IMR-90 (cell line): Measurements from ENCODE around the gene PPM1H. TPM values are rescaled to one million over a fixed set of nuclear protein-coding genes. Genes with fewer than 3 reads are reported as not detected.
A peak's percentile ranks its signal among the peaks of the same experiment; 100 is the strongest.

Source experiments
- ATAC-seq: fragments of 200-7000 bp; cut with Tn5 transposase; 2 replicates; pipeline ENCODE4 v1.9.1; 2020; ENCODE audit warnings: low read depth, mild to moderate bottlenecking, moderate library complexity
- BruUV-seq: library from RNA; stranded (reverse); fragments of 400-500 nt; replicated peaks from 2 replicates; lab custom pipeline; 2021; lab: Mats Ljungman, UMichigan
- CTCF ChIA-PET: fragments of 300-600 bp; formaldehyde crosslinking; extraction: SDS; loops from one replicate; lab custom pipeline; 2021; ENCODE audit warnings: antibody characterized with exemption; lab: Yijun Ruan, JAX
- POLR2A ChIA-PET: fragments of 300-600 bp; sonication (Branson Sonifier 250); formaldehyde crosslinking; loops from one replicate; lab custom pipeline; 2022; ENCODE audit warnings: antibody characterized with exemption; ENCODE audit not compliant: unreplicated experiment; lab: Charles Lee
- DNase-seq: peaks from one replicate; pipeline ENCODE4 v3.0.0; 2013
- H2AFZ ChIP-seq: replicated peaks from 2 replicates; pipeline ENCODE3; 2013; ENCODE audit warnings: low read length, mild to moderate bottlenecking; ENCODE audit not compliant: poor library complexity
- H2AK5ac ChIP-seq: 2 replicates; pipeline ENCODE4 v1.6.1; 2013; ENCODE audit warnings: low read depth, low read length, inconsistent platforms
- H2AK9ac ChIP-seq: replicated peaks from 2 replicates; pipeline ENCODE3; 2013; ENCODE audit warnings: mild to moderate bottlenecking, low read depth, low read length, moderate library complexity; ENCODE audit not compliant: poor library complexity
- H2BK120ac ChIP-seq: 2 replicates; pipeline ENCODE4 v1.6.1; 2013; ENCODE audit warnings: low read depth, low read length, inconsistent platforms
- H2BK15ac ChIP-seq: 3 replicates; pipeline ENCODE4 v1.6.1; 2013; ENCODE audit warnings: low read depth, low read length, inconsistent platforms
- H2BK20ac ChIP-seq: 2 replicates; pipeline ENCODE4 v1.6.1; 2013; ENCODE audit warnings: low read depth, mild to moderate bottlenecking, inconsistent platforms, low read length, moderate library complexity
- H2BK5ac ChIP-seq: 2 replicates; pipeline ENCODE4 v1.6.1; 2013; ENCODE audit warnings: mild to moderate bottlenecking, low read depth, low read length, inconsistent platforms; ENCODE audit not compliant: poor library complexity, severe bottlenecking
- H3K14ac ChIP-seq: replicated peaks from 2 replicates; pipeline ENCODE4 v1.6.1; 2013; ENCODE audit warnings: low read depth, low read length, inconsistent platforms
- H3K18ac ChIP-seq: 2 replicates; pipeline ENCODE4 v1.6.1; 2013; ENCODE audit warnings: low read depth, low read length, control low read depth
- H3K23ac ChIP-seq: 2 replicates; pipeline ENCODE4 v1.6.1; 2013; ENCODE audit warnings: low read depth, low read length, inconsistent platforms
- H3K27ac ChIP-seq: 2 replicates; pipeline ENCODE4 v1.5.1; 2013; ENCODE audit warnings: mild to moderate bottlenecking, control low read depth, low read length; ENCODE audit not compliant: insufficient read depth
- H3K27me3 ChIP-seq: 2 replicates; pipeline ENCODE4 v1.6.1; 2013; ENCODE audit warnings: low read length; ENCODE audit not compliant: control insufficient read depth, insufficient read depth
- H3K36me3 ChIP-seq: 2 replicates; pipeline ENCODE4 v1.6.1; 2013; ENCODE audit warnings: low read length, mixed read lengths; ENCODE audit not compliant: control insufficient read depth, insufficient read depth
- H3K4ac ChIP-seq: 2 replicates; pipeline ENCODE4 v1.6.1; 2013; ENCODE audit warnings: low read depth, low read length, inconsistent platforms
- H3K4me1 ChIP-seq: 2 replicates; pipeline ENCODE4 v1.6.1; 2013; ENCODE audit warnings: low read length, mixed read lengths; ENCODE audit not compliant: control insufficient read depth, insufficient read depth
- H3K4me2 ChIP-seq: 2 replicates; pipeline ENCODE4 v1.6.1; 2013; ENCODE audit warnings: low read depth, mild to moderate bottlenecking, control low read depth, low read length, moderate library complexity
- H3K4me3 ChIP-seq: 2 replicates; pipeline ENCODE4 v1.5.1; 2013; ENCODE audit warnings: low read depth, mild to moderate bottlenecking, control low read depth, low read length, moderate library complexity; ENCODE audit not compliant: insufficient read depth
- H3K56ac ChIP-seq: 2 replicates; pipeline ENCODE4 v1.6.1; 2013; ENCODE audit warnings: low read length, inconsistent platforms; ENCODE audit not compliant: insufficient read depth; ENCODE audit errors: extremely low read depth
- H3K79me1 ChIP-seq, 2 experiments: 2 replicates each; pipeline ENCODE4 v1.6.1; 2013; ENCODE audit warnings: low read length in 2 of 2, inconsistent platforms in 1 of 2, low read depth in 1 of 2
- H3K9ac ChIP-seq: 2 replicates; pipeline ENCODE4 v1.6.1; 2013; ENCODE audit warnings: low read depth, low read length, control low read depth
- H3K9me1 ChIP-seq: 2 replicates; pipeline ENCODE4 v1.6.1; 2013; ENCODE audit warnings: low read length, inconsistent platforms; ENCODE audit not compliant: insufficient read depth
- H3K9me3 ChIP-seq: 2 replicates; pipeline ENCODE4 v1.6.1; 2013; ENCODE audit warnings: low read length; ENCODE audit not compliant: control insufficient read depth, insufficient read depth
- H4K20me1 ChIP-seq: 2 replicates; pipeline ENCODE4 v1.6.1; 2013; ENCODE audit warnings: low read length, inconsistent platforms; ENCODE audit not compliant: insufficient read depth
- H4K5ac ChIP-seq: 2 replicates; pipeline ENCODE4 v1.6.1; 2013; ENCODE audit warnings: mild to moderate bottlenecking, low read depth, low read length, control low read depth
- H4K8ac ChIP-seq, 2 experiments: 2 replicates each; pipeline ENCODE4 v1.6.1; 2013; ENCODE audit warnings: low read depth in 2 of 2, low read length in 2 of 2, control low read depth in 1 of 2, inconsistent platforms in 1 of 2
- H4K91ac ChIP-seq: 2 replicates; pipeline ENCODE4 v1.6.1; 2013; ENCODE audit warnings: low read depth, low read length, inconsistent platforms; ENCODE audit not compliant: insufficient read depth
- BHLHE40 ChIP-seq: fragments of 150-350 bp; IDR thresholded peaks from 2 replicates; pipeline ENCODE4 v1.6.1; 2016; ENCODE audit warnings: mild to moderate bottlenecking, low read depth, low read length
- CEBPB ChIP-seq: IDR thresholded peaks from 2 replicates; pipeline ENCODE4 v1.6.1; 2012; ENCODE audit warnings: low read depth, low read length, improper control_type of control experiment
- CHD1 ChIP-seq: IDR thresholded peaks from 2 replicates; pipeline ENCODE4 v1.6.1; 2012; ENCODE audit warnings: low read depth, low read length, improper control_type of control experiment
- FOS ChIP-seq: fragments of 150-350 bp; IDR thresholded peaks from 2 replicates; pipeline ENCODE4 v1.6.1; 2016; ENCODE audit warnings: low read depth, low read length
- MAFK ChIP-seq: IDR thresholded peaks from 2 replicates; pipeline ENCODE4 v1.6.1; 2012; ENCODE audit warnings: low read depth, low read length, improper control_type of control experiment
- MAZ ChIP-seq: IDR thresholded peaks from 2 replicates; pipeline ENCODE4 v1.6.1; 2012; ENCODE audit warnings: low read depth, mild to moderate bottlenecking, low read length, improper control_type of control experiment, moderate library complexity, borderline replicate concordance
- MXI1 ChIP-seq: IDR thresholded peaks from 2 replicates; pipeline ENCODE4 v1.6.1; 2012; ENCODE audit warnings: low read depth, mild to moderate bottlenecking, low read length, moderate library complexity, borderline replicate concordance
- NFE2L2 ChIP-seq: fragments of 150-350 bp; IDR thresholded peaks from 2 replicates; pipeline ENCODE4 v1.6.1; 2016; ENCODE audit warnings: low read depth, mild to moderate bottlenecking, low read length
- POLR2A ChIP-seq: IDR thresholded peaks from 2 replicates; pipeline ENCODE4 v1.6.1; 2012; ENCODE audit warnings: mild to moderate bottlenecking, low read depth, low read length
- RAD21 ChIP-seq: IDR thresholded peaks from 2 replicates; pipeline ENCODE4 v1.6.1; 2012; ENCODE audit warnings: low read length, improper control_type of control experiment
- RCOR1 ChIP-seq: IDR thresholded peaks from 2 replicates; pipeline ENCODE4 v1.6.1; 2012; ENCODE audit warnings: mild to moderate bottlenecking, low read length, improper control_type of control experiment; ENCODE audit not compliant: insufficient replicate concordance
- RFX5 ChIP-seq: IDR thresholded peaks from 2 replicates; pipeline ENCODE4 v1.8.0; 2012; ENCODE audit warnings: low read depth, mild to moderate bottlenecking, low read length, moderate library complexity
- SMC3 ChIP-seq: fragments of 150-350 bp; IDR thresholded peaks from 2 replicates; pipeline ENCODE4 v1.6.1; 2016; ENCODE audit warnings: low read depth, mild to moderate bottlenecking, antibody characterized with exemption, low read length, moderate library complexity
- WGBS, 2 experiments: methylation state at CpG; one replicate each; pipeline versions ENCODE4 v1.1.5 to v1.1.7; 2013; ENCODE audit warnings: missing lambda C conversion rate in 2 of 2; ENCODE audit not compliant: insufficient read length in 1 of 2; ENCODE audit errors: extremely low coverage in 2 of 2; 5-methylcytosine and 5-hydroxymethylcytosine counted together
- dilution Hi-C: fragments of 300-500 bp; cut with HindIII; formaldehyde crosslinking; loops from one replicate; pipeline ENCODE4 v1.14.3; 2018; ENCODE audit warnings: low sequenced_read_pairs; ENCODE audit not compliant: unreplicated experiment
- in situ Hi-C: fragments of 300-500 bp; cut with MboI; formaldehyde crosslinking; loops from 3 replicates; pipeline ENCODE4 v1.14.3; 2019; ENCODE audit warnings: low sequenced_read_pairs, inconsistent platforms, mixed read lengths
- intact Hi-C: fragments of 100-400 bp; cut with micrococcal nuclease; formaldehyde crosslinking; loops from 2 replicates; pipeline ENCODE4 v1.10.0; 2022
- polyA plus RNA-seq, 3 experiments: library from polyadenylated mRNA; depleted of rRNA; stranded (reverse); fragments of >200 nt; gene quantifications; 2 replicates each; pipeline ENCODE4 v1.2.3, GENCODE V29; 2012; ENCODE audit warnings: low replicate concordance in 1 of 3
- total RNA-seq: library from RNA; depleted of rRNA; stranded (reverse); fragments of >200 nt; gene quantifications from 2 replicates; pipeline ENCODE4 v1.2.3, GENCODE V29; 2012
- TF ChIP-seq, protein P1 (sequence below): fragments of 150-350 bp; IDR thresholded peaks from 2 replicates; pipeline ENCODE4 v1.6.1; 2017; ENCODE audit warnings: mild to moderate bottlenecking, antibody characterized with exemption, low read length, low read depth
- TF ChIP-seq, protein P2 (sequence below): fragments of 150-350 bp; IDR thresholded peaks from 2 replicates; pipeline ENCODE4 v1.6.1; 2016; ENCODE audit warnings: low read depth, mild to moderate bottlenecking, low read length, moderate library complexity, borderline replicate concordance
- TF ChIP-seq, protein P3 (sequence below): conservative IDR thresholded peaks from 2 replicates; pipeline ENCODE4 v1.5.1; 2012; ENCODE audit warnings: mild to moderate bottlenecking, low read depth, low read length, improper control_type of control experiment

The PPM1H gene
- total and polyA plus RNA-seq, 2 of the 4 experiments (the other 2 are of a cell fraction) = 0.14 to 0.18 TPM

DNA sequence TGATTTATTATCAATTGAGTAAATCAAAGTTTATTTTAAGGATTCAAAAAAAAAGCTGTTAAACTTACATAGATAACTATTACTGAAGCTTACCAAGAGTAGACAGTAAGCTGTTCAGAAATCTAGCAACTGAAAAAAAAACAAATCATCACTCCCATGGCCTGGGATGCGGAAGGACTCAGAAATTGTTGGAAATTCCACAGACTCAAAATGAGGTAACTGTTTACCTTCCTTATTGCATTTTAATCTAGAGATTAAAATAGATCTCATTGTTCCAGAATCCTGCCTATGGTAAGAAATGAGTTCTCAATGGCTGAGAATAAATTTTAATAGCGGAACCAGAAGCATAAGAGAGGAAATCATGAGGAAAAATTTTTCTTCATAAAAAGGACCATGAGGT is 87.2 kb downstream of the PPM1H start:
- WGBS, 2 experiments = no CpG with 5 or more reads among the region's 2 CpGs
- no peak overlapping the region for H3K18ac ChIP-seq
- ATAC-seq (no peak), DNase-seq (no peak)
- no peak overlapping the region for H4K8ac ChIP-seq
- no peak overlapping the region for H2AK5ac ChIP-seq
- no peak overlapping the region for H3K23ac ChIP-seq
- H4K20me1 ChIP-seq = no peaks in the 10 kb centered on the region
- no peaks in the 10 kb centered on the region for H3K9me3 ChIP-seq
- H2AFZ ChIP-seq = no peak overlapping the region
- intact Hi-C loops = no loop called here
- H3K9ac ChIP-seq = no peak overlapping the region
- no peaks in the 10 kb centered on the region for H3K79me1 ChIP-seq
- POLR2A ChIA-PET = no interaction called here
- no peak overlapping the region for H4K5ac ChIP-seq
- H2BK120ac ChIP-seq = no peak overlapping the region
- H4K91ac ChIP-seq = no peak overlapping the region
- no TSS peak for BruUV-seq
- peaks cover 4% of the 10 kb centered on the region; the same call in 1 of the 2 replicates for H3K4me1 ChIP-seq
- peak overlapping the region; percentile 21 for H2BK5ac ChIP-seq
- no peak overlapping the region for H3K4me3 ChIP-seq
- H2BK20ac ChIP-seq = no peak overlapping the region
- H3K36me3 ChIP-seq = no peaks in the 10 kb centered on the region
- peaks cover 4% of the 10 kb centered on the region; the same call in 1 of the 2 replicates for H3K9me1 ChIP-seq
- H3K27ac ChIP-seq = no peak overlapping the region
- dilution Hi-C loops = no loop called here
- no peak overlapping the region for H2AK9ac ChIP-seq
- TF ChIP-seq, protein P1, sequence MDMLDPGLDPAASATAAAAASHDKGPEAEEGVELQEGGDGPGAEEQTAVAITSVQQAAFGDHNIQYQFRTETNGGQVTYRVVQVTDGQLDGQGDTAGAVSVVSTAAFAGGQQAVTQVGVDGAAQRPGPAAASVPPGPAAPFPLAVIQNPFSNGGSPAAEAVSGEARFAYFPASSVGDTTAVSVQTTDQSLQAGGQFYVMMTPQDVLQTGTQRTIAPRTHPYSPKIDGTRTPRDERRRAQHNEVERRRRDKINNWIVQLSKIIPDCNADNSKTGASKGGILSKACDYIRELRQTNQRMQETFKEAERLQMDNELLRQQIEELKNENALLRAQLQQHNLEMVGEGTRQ = no peak
- TF ChIP-seq, protein P2, sequence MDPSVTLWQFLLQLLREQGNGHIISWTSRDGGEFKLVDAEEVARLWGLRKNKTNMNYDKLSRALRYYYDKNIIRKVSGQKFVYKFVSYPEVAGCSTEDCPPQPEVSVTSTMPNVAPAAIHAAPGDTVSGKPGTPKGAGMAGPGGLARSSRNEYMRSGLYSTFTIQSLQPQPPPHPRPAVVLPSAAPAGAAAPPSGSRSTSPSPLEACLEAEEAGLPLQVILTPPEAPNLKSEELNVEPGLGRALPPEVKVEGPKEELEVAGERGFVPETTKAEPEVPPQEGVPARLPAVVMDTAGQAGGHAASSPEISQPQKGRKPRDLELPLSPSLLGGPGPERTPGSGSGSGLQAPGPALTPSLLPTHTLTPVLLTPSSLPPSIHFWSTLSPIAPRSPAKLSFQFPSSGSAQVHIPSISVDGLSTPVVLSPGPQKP = no peak
- no peak for TF ChIP-seq MXI1
- TF ChIP-seq FOS = no peak
- no peak for TF ChIP-seq MAZ
- no peak for TF ChIP-seq CHD1
- TF ChIP-seq BHLHE40 = no peak
- no peak for TF ChIP-seq CEBPB
- no peak for TF ChIP-seq RCOR1
- TF ChIP-seq, protein P3, sequence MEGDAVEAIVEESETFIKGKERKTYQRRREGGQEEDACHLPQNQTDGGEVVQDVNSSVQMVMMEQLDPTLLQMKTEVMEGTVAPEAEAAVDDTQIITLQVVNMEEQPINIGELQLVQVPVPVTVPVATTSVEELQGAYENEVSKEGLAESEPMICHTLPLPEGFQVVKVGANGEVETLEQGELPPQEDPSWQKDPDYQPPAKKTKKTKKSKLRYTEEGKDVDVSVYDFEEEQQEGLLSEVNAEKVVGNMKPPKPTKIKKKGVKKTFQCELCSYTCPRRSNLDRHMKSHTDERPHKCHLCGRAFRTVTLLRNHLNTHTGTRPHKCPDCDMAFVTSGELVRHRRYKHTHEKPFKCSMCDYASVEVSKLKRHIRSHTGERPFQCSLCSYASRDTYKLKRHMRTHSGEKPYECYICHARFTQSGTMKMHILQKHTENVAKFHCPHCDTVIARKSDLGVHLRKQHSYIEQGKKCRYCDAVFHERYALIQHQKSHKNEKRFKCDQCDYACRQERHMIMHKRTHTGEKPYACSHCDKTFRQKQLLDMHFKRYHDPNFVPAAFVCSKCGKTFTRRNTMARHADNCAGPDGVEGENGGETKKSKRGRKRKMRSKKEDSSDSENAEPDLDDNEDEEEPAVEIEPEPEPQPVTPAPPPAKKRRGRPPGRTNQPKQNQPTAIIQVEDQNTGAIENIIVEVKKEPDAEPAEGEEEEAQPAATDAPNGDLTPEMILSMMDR = no peak
- TF ChIP-seq RAD21 = no peak
- TF ChIP-seq POLR2A = no peak
- TF ChIP-seq RFX5 = no peak
- no peak for TF ChIP-seq SMC3
- no peak for TF ChIP-seq MAFK
- no peak for TF ChIP-seq NFE2L2
- H3K14ac ChIP-seq = no peak overlapping the region
- in situ Hi-C loops = no loop called here
- no peak overlapping the region for H2BK15ac ChIP-seq
- no peak overlapping the region for H3K4ac ChIP-seq
- H3K27me3 ChIP-seq = no peaks in the 10 kb centered on the region
- CTCF ChIA-PET = interaction anchor here (1.3 to 1.5 kb wide), 2 partner anchors 13 to 14 kb away, joined by 3 to 5 read pairs; no protein-coding TSS in a partner anchor
- H3K56ac ChIP-seq = no peak overlapping the region
- no peak overlapping the region for H3K4me2 ChIP-seq
